DMS153 treated with DMSO at 0.1 percent for 48 hours (cell line): ENCODE measurements around the gene GNMT.

Experiments used
- DNase-seq: peaks from one replicate; lab custom pipeline; 2025; ENCODE audit not compliant: unreplicated experiment; lab: John Stamatoyannopoulos, UW

GNMT gene

DNA sequence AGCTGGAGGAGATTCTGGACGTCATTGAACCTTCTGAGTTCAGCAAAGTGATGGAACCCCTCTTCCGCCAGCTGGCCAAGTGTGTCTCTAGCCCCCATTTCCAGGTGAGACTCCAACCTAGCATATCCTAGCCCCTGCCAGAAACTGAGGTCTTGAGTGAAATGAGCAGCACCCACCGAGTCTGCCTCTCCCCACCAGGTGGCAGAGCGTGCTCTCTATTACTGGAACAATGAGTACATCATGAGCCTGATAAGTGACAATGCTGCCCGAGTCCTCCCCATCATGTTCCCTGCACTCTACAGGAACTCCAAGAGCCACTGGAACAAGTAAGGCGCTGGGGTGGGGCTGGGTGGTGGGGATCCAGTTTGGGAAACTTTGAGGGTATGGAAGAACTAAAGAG is 48.6 kb downstream of the GNMT start:
- DNase-seq: peak; percentile 18

DNA sequence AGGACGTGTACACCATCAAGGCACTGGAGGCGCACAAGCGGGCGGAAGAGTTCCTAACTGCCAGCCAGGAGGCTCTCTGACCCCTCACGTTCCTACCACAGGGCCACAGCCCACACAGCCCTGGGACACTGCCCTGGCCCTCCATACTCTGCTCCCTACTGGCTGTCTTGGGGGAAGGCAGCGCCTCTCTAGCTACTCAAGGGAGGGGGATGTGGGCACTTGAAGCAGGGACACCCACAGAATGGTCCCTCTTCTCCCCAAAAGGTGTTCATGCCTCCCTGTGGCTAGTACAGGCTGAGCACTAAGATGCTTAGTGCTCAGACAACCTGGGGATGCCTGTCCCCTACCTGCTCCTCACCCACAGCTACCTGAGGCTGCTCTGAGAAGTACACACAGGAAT is 50.7 kb downstream of the GNMT start:
- no peak for DNase-seq

DNA sequence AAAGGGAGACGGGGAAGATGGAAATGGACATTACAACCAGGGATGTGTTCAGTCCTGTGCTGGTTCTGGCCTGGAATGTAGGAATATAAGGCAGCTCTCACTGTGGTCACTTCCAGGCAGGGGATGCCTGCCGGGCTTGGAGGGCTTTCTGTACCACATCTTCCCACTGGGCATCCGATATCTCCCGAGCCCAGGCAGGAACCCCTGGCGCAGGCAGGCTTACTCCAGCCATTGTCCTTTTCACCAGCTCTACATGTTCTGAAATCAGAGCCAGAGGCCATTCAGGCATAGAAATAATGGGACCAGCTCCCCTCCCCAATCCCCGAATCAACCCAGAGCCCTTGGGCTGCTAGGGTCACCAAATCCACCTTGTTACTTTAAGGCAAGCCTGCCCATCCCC is 51.8 kb downstream of the GNMT start:
- DNase-seq: no peak

DNA sequence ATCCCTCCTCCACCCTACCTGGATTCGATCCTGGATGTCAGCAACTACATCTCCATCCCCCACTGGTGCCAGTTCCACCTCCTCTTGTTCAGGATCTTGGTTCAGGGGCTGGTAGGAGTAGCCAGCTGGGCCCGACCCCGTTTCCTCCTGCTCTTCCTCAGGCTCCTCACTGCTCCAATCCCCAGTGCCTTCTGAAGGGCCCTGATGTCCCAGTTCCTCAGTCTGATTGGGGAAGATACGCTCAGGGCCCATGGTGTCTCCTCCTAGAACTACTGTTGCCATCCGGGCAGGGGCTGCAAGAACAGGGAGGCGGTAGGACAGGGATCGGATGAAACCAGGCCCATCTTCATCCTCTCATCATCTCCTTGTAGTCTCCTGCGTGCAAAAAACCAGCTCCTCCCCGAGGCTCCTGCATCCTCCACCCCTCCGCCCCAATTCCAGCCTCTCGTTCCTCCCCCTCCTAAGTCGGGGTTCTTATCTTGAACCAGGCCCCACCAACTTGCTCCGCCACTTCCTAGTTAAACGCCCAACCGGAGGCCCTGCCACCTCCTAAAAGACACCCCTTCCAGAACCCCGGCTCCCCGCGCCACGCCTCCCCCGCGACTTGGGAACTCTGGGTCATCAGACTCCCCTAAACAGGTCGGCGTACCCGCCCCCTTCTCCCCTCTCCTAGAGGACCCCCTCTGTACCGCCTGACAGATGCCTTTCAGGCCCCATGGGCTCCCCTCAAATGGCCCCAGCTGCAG is 52.7 kb downstream of the GNMT start:
- no peak for DNase-seq
